B cell (primary cell): ENCODE results near the gene SCO2. TPM values are rescaled to one million over a fixed set of nuclear protein-coding genes. Genes with fewer than 3 reads are reported as not detected.

Experiments used
- ATAC-seq: fragments of 200-7000 bp; cut with Tn5 transposase; one replicate; pipeline ENCODE4 v1.10.0; 2021; ENCODE audit warnings: low read depth, mild to moderate bottlenecking, moderate number of reproducible peaks, moderate library complexity
- CTCF ChIA-PET: fragments of 350-600 bp; sonication (Branson Sonifier 250); formaldehyde crosslinking; loops from one replicate; lab custom pipeline; 2021; ENCODE audit warnings: antibody characterized with exemption, inconsistent platforms; lab: Charles Lee
- POLR2A ChIA-PET: fragments of 350-600 bp; sonication (Branson Sonifier 250); formaldehyde crosslinking; loops from one replicate; lab custom pipeline; 2021; ENCODE audit warnings: antibody characterized with exemption; lab: Charles Lee
- DNase-seq: peaks from one replicate; pipeline ENCODE4 v3.0.0; 2013
- H2AFZ ChIP-seq: 2 replicates; pipeline ENCODE4 v1.6.1; 2012; ENCODE audit warnings: mild to moderate bottlenecking, low read depth, low read length; ENCODE audit not compliant: insufficient read depth, poor library complexity, severe bottlenecking
- H3K27ac ChIP-seq, 2 donors: 1 replicate in 1 of 2; 2 replicates in 1 of 2; pipeline ENCODE4 v1.5.1; 2012 to 2013; ENCODE audit warnings: low read length in 2 of 2, mild to moderate bottlenecking in 2 of 2, moderate library complexity in 1 of 2
- H3K27me3 ChIP-seq, 4 experiments: fragments of 200-600 bp in 1 of 4; sonication (generic) in 1 of 4; replicated peaks in 1 of 4; 1 replicate in 2 of 4; 2 replicates in 2 of 4; pipeline versions ENCODE4 v1.6.1 to v1.7.0; 2013 to 2016; ENCODE audit warnings: low read length in 3 of 4, mild to moderate bottlenecking in 2 of 4, mixed read lengths in 1 of 4, moderate library complexity in 1 of 4; ENCODE audit not compliant: insufficient read depth in 4 of 4, control insufficient read depth in 3 of 4; ENCODE audit errors: control extremely low read depth in 1 of 4
- H3K36me3 ChIP-seq, 2 experiments: replicated peaks in 1 of 2; 1 replicate in 1 of 2; 2 replicates in 1 of 2; pipeline versions ENCODE4 v1.6.1 to v1.7.1; 2013; ENCODE audit warnings: low read length in 1 of 2; ENCODE audit not compliant: insufficient read depth in 2 of 2, control insufficient read depth in 1 of 2; ENCODE audit errors: control extremely low read depth in 1 of 2, extremely low read depth in 1 of 2
- H3K4me1 ChIP-seq, 2 donors: fragments of 200-600 bp in 1 of 2; sonication (generic) in 1 of 2; 1 replicate in 1 of 2; 2 replicates in 1 of 2; pipeline versions ENCODE4 v1.5.1 to v1.6.1; 2013 to 2017; ENCODE audit warnings: low read length in 2 of 2; ENCODE audit not compliant: control insufficient read depth in 2 of 2, insufficient read depth in 2 of 2
- H3K4me2 ChIP-seq: replicated peaks from 2 replicates; pipeline ENCODE3; 2012; ENCODE audit warnings: mild to moderate bottlenecking, low read depth, low read length; ENCODE audit not compliant: poor library complexity, severe bottlenecking
- H3K4me3 ChIP-seq, 5 experiments: fragments of 200-600 bp in 1 of 5; sonication (generic) in 1 of 5; 1 replicate in 3 of 5; 2 replicates in 2 of 5; pipeline versions ENCODE4 v1.5.1 to v1.7.0; 2011 to 2016; ENCODE audit warnings: low read length in 4 of 5, mild to moderate bottlenecking in 4 of 5, low read depth in 2 of 5, control low read depth in 1 of 5, moderate library complexity in 1 of 5; ENCODE audit not compliant: insufficient read depth in 1 of 5; ENCODE audit errors: control extremely low read depth in 1 of 5, extremely low read depth in 1 of 5
- H3K79me2 ChIP-seq: fragments of 200-600 bp; sonication (generic); one replicate; pipeline ENCODE4 v1.6.0; 2016; ENCODE audit warnings: low read length; ENCODE audit not compliant: control insufficient read depth, insufficient read depth
- H3K9ac ChIP-seq: fragments of 200-600 bp; sonication (generic); 2 replicates; pipeline ENCODE4 v1.6.1; 2017; ENCODE audit warnings: mild to moderate bottlenecking, low read length, moderate library complexity
- H3K9me3 ChIP-seq, 3 donors: one replicate each; pipeline versions ENCODE4 v1.6.1 to v1.7.1; 2013; ENCODE audit warnings: low read length in 2 of 3; ENCODE audit not compliant: control insufficient read depth in 2 of 3, insufficient read depth in 1 of 3; ENCODE audit errors: control extremely low read depth in 1 of 3
- H4K20me1 ChIP-seq: 2 replicates; pipeline ENCODE4 v1.6.0; 2012; ENCODE audit warnings: mild to moderate bottlenecking, low read length; ENCODE audit not compliant: insufficient read depth, control insufficient read depth, poor library complexity, severe bottlenecking
- H3K27ac Mint-ChIP-seq: one replicate; pipeline ENCODE4 v1.8.0; 2021; ENCODE audit warnings: mixed read lengths
- H3K27me3 Mint-ChIP-seq: one replicate; pipeline ENCODE4 v1.8.0; 2021; ENCODE audit warnings: mixed read lengths
- H3K4me1 Mint-ChIP-seq: one replicate; pipeline ENCODE4 v1.8.0; 2021; ENCODE audit warnings: mixed read lengths
- H3K4me3 Mint-ChIP-seq: one replicate; pipeline ENCODE4 v1.8.0; 2021; ENCODE audit warnings: mixed read lengths
- H3K9me3 Mint-ChIP-seq: one replicate; pipeline ENCODE4 v1.8.0; 2022; ENCODE audit warnings: mixed read lengths; ENCODE audit not compliant: insufficient read depth
- CTCF ChIP-seq: fragments of 200-600 bp; IDR thresholded peaks from one replicate; pipeline ENCODE4 v1.8.0; 2022; ENCODE audit warnings: antibody characterized with exemption, mild to moderate bottlenecking
- EZH2 ChIP-seq: IDR thresholded peaks from 2 replicates; pipeline ENCODE4 v1.6.1; 2012; ENCODE audit warnings: borderline replicate concordance, low read depth, mild to moderate bottlenecking, moderate library complexity, low read length; ENCODE audit not compliant: insufficient read depth, poor library complexity, severe bottlenecking
- WGBS: methylation state at CpG from one replicate; pipeline ENCODE4 v1.1.5; 2013; ENCODE audit warnings: missing lambda C conversion rate; ENCODE audit not compliant: insufficient coverage; 5-methylcytosine and 5-hydroxymethylcytosine counted together
- intact Hi-C: fragments of 100-400 bp; cut with micrococcal nuclease; formaldehyde crosslinking; loops from one replicate; pipeline ENCODE4 v1.10.0; 2022
- polyA plus RNA-seq: library from polyadenylated mRNA; depleted of rRNA; stranded (reverse); fragments of >200 nt; gene quantifications from 2 replicates; pipeline ENCODE4 v1.2.3, GENCODE V29; 2012
- total RNA-seq, 2 donors: library from RNA; stranded (reverse); fragments of 120-200 nt in 1 of 2; gene quantifications; 1 replicate in 1 of 2; 2 replicates in 1 of 2; pipeline versions ENCODE4 v1.2.3 to v1.2.4, GENCODE V29; 2013 to 2022

SCO2 gene
- total and polyA plus RNA-seq, 2 donors (not counting 1 experiment from before 2014, with no cell fraction given) = 1.1 to 14.2 TPM

- TF ChIP-seq EZH2 = no peak
- TF ChIP-seq CTCF = no peak
- Histone ChIP-seq H3K36me3 (peaks cover 0 to 26% of the 10 kb centered on the region in 2 experiments), H3K27ac (no peak overlapping the region), H3K79me2 (no peaks in the 10 kb centered on the region), H3K4me3 (no peak overlapping the region), H4K20me1 (peaks cover 4% of the 10 kb centered on the region), H3K27me3 (no peaks in the 10 kb centered on the region), H3K9ac (no peak overlapping the region), H2AFZ (no peak overlapping the region), H3K9me3 (no peaks in the 10 kb centered on the region), H3K4me2 (no peak overlapping the region), H3K4me1 (peaks cover 0 to 18% of the 10 kb centered on the region in 2 donors)
- Mint-ChIP-seq H3K4me3 (no peak overlapping the region), H3K4me1 (peaks cover 18% of the 10 kb centered on the region), H3K9me3 (no peaks in the 10 kb centered on the region), H3K27ac (no peak overlapping the region), H3K27me3 (no peaks in the 10 kb centered on the region)
- intact Hi-C loops = no loop called here
- WGBS = 97% methylated on average over 23 of the region's 26 CpGs
- no peak for DNase-seq
- CTCF ChIA-PET = no interaction called here
- no peak for ATAC-seq
- POLR2A ChIA-PET = interaction anchor here (0.7 kb wide), 1 partner anchor 9 kb away, joined by 3 read pairs; no protein-coding TSS in a partner anchor
Observed at GRCh38 chr22:50573491-50574382, 48.3 kb upstream of the SCO2 start.

- no peak overlapping the region for H3K4me3 ChIP-seq
- H3K27ac Mint-ChIP-seq = no peak overlapping the region
- ChIA-PET POLR2A (interaction anchor here (0.7 kb wide), 1 partner anchor 8 kb away, joined by 3 read pairs; no protein-coding TSS in a partner anchor), CTCF (no interaction called here)
- H3K4me1 Mint-ChIP-seq = peaks cover 18% of the 10 kb centered on the region
- no peaks in the 10 kb centered on the region for H4K20me1 ChIP-seq
- intact Hi-C loops = no loop called here
- H3K9me3 Mint-ChIP-seq = no peaks in the 10 kb centered on the region
- H3K4me2 ChIP-seq = no peak overlapping the region
- H3K4me3 Mint-ChIP-seq = no peak overlapping the region
- H3K4me1 ChIP-seq = peaks cover 0 to 18% of the 10 kb centered on the region in 2 donors
- no peak overlapping the region for H3K9ac ChIP-seq
- H3K79me2 ChIP-seq = no peaks in the 10 kb centered on the region
- no peaks in the 10 kb centered on the region for H3K27me3 ChIP-seq
- H2AFZ ChIP-seq = no peak overlapping the region
- no peaks in the 10 kb centered on the region for H3K27me3 Mint-ChIP-seq
- DNase-seq (no peak), ATAC-seq (no peak)
- no peak overlapping the region for H3K27ac ChIP-seq
- H3K36me3 ChIP-seq = peaks cover 0 to 23% of the 10 kb centered on the region in 2 experiments
- TF ChIP-seq EZH2 (no peak), CTCF (no peak)
- WGBS = 97% methylated on average over 9 of the region's 11 CpGs
- H3K9me3 ChIP-seq = no peaks in the 10 kb centered on the region
Observed at GRCh38 chr22:50572965-50573364, 47.6 kb upstream of the SCO2 start.
